HG03521 (cell line): ENCODE measurements around the gene FADS2.

Experiments used
- ATAC-seq: cut with Tn5 transposase; IDR thresholded peaks from one replicate; pipeline ENCODE4 v1.9.1; 2021; ENCODE audit warnings: mild to moderate bottlenecking, moderate library complexity; ENCODE audit not compliant: unreplicated experiment

The FADS2 gene

GRCh38 chr11:61795459-61795858 is 32.6 kb upstream of the FADS2 start:
- ATAC-seq: no peak

DNA sequence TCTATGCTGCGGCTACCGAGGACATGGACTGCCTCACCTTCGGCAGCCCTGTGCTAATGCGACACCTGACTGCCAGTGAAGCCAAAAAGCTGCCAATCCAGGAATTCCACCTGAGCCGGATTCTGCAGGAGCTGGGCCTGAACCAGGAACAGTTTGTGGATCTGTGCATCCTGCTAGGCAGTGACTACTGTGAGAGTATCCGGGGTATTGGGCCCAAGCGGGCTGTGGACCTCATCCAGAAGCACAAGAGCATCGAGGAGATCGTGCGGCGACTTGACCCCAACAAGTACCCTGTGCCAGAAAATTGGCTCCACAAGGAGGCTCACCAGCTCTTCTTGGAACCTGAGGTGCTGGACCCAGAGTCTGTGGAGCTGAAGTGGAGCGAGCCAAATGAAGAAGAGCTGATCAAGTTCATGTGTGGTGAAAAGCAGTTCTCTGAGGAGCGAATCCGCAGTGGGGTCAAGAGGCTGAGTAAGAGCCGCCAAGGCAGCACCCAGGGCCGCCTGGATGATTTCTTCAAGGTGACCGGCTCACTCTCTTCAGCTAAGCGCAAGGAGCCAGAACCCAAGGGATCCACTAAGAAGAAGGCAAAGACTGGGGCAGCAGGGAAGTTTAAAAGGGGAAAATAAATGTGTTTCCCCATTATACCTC is 32.1 kb upstream of the FADS2 start:
- ATAC-seq: no peak

- no peak for ATAC-seq
Measured at GRCh38 chr11:61797263-61797944, 30.7 kb upstream of the FADS2 start.

- no peak for ATAC-seq
Measured at GRCh38 chr11:61799665-61800284, 28.3 kb upstream of the FADS2 start.

GRCh38 chr11:61800331-61801281 is 27.5 kb upstream of the FADS2 start:
- ATAC-seq: no peak

DNA sequence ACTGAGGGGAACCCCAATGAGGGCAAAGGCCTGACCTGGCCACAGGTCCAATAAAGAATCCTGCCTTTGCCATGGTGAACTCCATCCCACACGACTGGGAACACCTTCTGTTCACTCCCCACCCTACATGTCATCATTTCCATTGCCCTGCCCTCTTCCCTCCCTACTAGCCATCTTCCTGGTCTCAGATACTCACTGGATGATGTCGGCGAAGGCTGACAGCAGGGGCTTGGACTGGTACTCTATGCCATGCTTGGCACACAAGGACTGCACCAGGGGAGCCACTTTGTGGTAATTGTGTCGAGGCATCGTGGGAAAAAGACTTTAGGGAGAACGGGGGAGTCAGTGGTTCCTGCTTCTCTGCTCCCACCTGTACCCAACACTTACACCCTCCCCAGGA is 25.5 kb upstream of the FADS2 start:
- no peak for ATAC-seq

GRCh38 chr11:61803889-61804647 is 24.0 kb upstream of the FADS2 start:
- no peak for ATAC-seq

- no peak for ATAC-seq
Measured at GRCh38 chr11:61805146-61805545, 23.0 kb upstream of the FADS2 start.

DNA sequence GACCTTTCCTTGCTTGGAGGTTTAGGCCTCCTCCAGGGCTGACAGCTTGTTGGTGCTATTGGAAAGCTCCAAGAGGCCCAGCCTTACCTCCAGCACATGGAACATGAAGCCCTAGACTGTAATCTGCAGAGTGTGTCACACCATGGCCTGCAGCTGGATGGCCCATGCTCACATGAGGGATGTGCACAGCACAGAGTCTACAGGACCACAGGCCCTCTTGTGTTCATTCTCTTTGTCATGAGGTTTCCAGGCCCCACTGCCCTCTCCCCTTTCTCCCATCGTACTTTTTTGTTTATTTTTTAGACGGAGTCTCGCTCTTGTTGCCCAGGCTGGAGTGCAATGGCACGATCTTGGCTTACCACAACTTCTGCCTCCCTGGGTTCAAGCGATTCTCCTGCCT is 21.3 kb upstream of the FADS2 start:
- ATAC-seq: no peak

DNA sequence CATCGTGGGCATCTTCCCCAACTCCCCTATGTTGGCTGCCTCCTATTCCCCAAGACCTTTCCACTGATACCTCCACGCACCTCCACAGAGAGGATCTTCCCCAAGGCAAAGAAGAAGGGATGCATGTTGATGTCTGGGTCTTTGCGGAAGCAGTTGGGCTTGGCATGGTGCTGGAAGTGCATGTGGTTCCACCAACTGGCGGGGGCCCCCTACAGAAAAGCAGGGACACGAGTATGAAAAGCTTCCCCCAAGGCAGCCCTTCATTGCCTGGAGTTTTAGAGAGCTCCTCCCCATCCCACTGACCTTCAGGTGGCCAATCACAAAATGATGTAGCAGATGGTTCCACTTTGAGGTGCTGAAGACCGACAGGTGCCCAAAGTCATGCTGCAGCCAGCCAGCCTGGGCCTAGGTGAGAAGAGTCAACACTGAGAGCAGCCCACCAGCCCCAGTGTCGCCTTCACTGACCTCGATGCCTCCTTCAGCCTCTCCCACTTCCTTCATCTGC is 17.4 kb upstream of the FADS2 start:
- no peak for ATAC-seq

DNA sequence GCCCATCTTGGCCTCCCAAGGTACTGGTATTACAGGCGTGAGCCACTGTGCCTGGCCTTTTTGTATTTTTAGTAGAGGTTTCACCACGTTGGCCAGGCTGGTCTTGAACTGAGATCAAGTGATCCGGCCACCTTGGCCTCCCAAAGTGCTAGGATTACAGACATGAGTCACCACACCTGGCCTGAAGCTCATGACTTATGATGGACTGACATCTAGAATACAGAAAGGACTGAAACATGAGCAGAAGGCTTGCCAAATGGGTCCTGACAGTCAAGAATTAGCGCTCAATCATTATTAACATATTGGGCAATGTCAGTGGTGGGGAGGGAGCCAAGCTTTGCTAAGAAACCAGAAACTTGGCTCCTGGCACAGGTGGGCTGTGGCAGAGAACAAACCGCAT is 16.3 kb upstream of the FADS2 start:
- no peak for ATAC-seq

GRCh38 chr11:61812736-61813411 is 15.2 kb upstream of the FADS2 start:
- ATAC-seq: no peak

GRCh38 chr11:61814247-61814957 is 13.7 kb upstream of the FADS2 start:
- ATAC-seq: no peak

DNA sequence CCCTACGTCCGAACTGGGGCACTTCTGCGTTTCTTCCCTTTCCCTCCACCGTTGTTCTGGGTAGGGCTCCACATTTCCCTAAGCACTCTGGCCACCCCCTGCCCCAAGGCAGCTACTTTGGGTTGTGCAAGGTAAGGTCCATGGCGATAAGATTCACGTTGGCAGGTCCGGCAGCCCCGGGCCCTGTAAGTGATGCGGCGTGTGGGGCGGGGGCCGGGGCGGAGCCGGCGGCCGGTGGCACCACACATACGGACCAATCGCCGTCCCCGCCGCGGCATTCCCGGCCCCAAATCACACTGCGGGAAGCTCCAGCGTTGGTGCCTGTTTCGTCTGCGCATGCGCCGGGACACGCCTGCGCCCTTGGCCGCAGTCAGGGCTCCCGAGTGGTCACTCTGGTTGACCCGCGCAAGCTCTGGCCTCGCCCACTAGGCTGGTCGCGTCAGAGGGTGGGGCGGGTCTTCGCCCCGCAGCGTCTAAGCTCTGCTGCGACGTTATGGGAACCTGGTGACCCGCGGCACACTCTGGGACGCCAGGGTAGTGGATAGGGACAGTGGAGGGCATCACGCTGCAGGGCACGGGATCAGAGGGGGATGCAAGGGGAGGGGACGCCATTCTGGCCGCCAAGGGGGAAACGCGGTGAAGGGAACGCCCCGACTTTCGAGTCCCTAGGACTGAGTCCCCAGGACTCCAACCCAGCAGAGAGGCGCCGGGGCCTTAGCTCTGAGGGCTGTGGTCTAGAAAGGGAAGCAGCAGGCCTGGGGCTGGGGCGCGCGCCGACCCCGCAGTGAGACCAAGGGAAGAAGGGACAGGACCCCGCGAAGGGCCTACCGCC is 12.9 kb upstream of the FADS2 start:
- ATAC-seq: peak; percentile 50

DNA sequence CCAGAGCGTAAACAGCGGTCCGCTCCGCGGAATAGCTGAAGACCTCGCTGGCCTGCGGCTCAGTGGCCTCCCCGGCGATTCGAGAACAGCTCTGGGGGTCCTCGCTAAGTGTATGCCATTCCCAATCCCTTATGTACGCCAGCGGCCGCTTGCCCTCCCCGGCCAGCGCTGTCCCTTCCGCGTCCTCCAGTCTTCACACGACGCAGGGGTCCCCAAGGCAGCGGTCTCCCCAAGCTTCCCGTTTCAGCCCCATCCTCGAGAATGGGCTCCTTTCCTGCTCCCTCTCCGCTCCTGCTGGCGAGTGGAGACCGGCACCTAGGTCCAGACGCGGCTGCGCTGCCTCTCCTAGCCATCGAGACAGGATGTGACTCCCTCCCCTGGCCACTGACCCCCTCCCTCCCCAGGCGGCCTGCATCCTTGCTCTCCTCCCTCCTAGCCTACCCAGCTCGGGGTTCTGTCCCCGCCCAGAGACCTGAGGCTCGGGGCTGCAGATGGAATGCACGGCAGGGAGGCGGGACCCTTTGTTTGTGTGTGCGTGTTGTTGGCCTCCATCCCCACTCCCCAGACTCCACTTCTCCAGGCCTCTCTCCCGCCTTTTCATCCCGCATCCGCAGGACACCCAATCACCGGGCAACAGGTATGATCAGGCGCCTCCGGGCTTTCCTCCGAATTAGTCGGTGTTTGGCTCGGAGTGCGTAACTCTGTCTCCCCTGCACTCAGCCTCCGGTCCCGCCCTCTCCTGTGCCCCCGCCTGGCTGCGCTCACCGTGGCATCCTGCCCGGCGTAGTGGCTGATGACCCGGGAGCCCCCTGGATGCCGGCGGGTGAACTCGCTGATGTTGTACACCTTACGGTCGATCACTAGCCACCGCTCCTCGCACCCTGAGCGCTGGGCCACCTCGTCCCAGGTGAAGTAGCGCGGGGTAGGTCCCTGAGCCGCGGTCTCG is 12.0 kb upstream of the FADS2 start:
- peak; percentile 9 for ATAC-seq

DNA sequence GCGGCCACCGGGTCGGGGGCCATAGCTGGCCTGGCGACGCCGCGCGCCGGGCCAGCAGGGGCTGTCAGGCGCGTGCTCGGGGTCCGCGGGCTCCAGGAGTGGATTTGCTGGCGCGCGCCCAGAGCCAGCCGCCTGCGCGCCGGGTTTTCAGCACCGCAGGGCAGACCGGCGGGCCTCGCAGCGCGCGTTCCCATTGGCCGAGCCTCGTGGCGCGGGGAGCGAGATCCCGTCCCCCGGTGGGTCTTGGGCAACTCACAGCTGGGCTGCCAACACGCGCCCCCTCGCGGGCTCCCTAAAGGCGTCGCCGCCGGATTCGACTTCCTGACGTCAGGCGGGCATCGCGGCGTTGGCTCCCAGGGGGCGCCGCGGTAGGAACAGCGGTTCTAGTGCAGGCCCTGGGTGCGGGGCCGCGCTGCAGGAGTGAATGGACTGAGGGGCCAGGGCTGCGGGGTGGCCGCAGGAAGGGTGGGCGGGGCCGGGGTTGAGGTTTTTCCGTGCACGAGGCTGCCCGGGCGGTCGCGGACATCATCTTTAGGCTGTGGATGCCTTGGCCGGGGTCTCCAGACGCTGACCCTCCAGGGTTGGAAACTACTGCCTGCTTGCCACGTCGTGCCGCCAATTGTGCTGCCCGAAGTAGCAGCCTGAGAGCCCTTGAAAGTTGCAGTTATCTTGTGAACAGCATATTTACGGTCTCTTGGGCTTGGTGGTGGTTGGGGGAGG is 11.2 kb upstream of the FADS2 start, which contains the start of gene FADS1:
Gene FADS1, minus strand, starts transcription at position 268 of the 720 bp plus-strand sequence. Its CDS starts 74 bp downstream, at position 194.
- ATAC-seq: peak; percentile 31
